DOHH2 (cell line): Measurements from ENCODE around the gene LRMDA.

Source experiments
- H3F3A ChIP-seq: fragments of 200-600 bp; sonication (generic), shearing (Covaris generic); 2 replicates; pipeline ENCODE4 v1.6.0; 2016; ENCODE audit warnings: antibody characterized with exemption, mild to moderate bottlenecking; ENCODE audit not compliant: control insufficient read depth, insufficient read depth
- H3K27ac ChIP-seq: fragments of 200-600 bp; sonication (generic); 2 replicates; pipeline ENCODE4 v1.5.1; 2014; ENCODE audit warnings: low read depth, mild to moderate bottlenecking, low read length, moderate library complexity
- H3K27me3 ChIP-seq: fragments of 200-600 bp; sonication (generic); 2 replicates; pipeline ENCODE4 v1.6.1; 2014; ENCODE audit warnings: mild to moderate bottlenecking, low read length, mixed read lengths; ENCODE audit not compliant: control insufficient read depth
- H3K36me3 ChIP-seq: fragments of 200-600 bp; sonication (generic); 2 replicates; pipeline ENCODE4 v1.6.1; 2014; ENCODE audit warnings: mild to moderate bottlenecking, low read length, moderate library complexity, mixed read lengths; ENCODE audit not compliant: control insufficient read depth
- H3K4me1 ChIP-seq: fragments of 200-600 bp; sonication (generic); 2 replicates; pipeline ENCODE4 v1.6.1; 2014; ENCODE audit warnings: mild to moderate bottlenecking, low read length, mixed read lengths; ENCODE audit not compliant: control insufficient read depth
- H3K4me2 ChIP-seq: fragments of 200-600 bp; sonication (generic); 2 replicates; pipeline ENCODE4 v1.6.0; 2014; ENCODE audit warnings: mild to moderate bottlenecking, low read length, moderate library complexity
- H3K4me3 ChIP-seq: fragments of 200-600 bp; sonication (generic); 2 replicates; pipeline ENCODE4 v1.5.1; 2014; ENCODE audit warnings: mild to moderate bottlenecking, low read length, mixed read lengths
- H3K79me2 ChIP-seq: fragments of 200-600 bp; sonication (generic); 2 replicates; pipeline ENCODE4 v1.6.1; 2014; ENCODE audit warnings: mild to moderate bottlenecking, low read length, mixed read lengths; ENCODE audit not compliant: control insufficient read depth
- H3K9me2 ChIP-seq: fragments of 200-600 bp; sonication (generic); replicated peaks from 2 replicates; pipeline ENCODE4 v1.6.1; 2014; ENCODE audit warnings: mild to moderate bottlenecking, low read length, mixed read lengths; ENCODE audit not compliant: control insufficient read depth
- H3K9me3 ChIP-seq: fragments of 200-600 bp; sonication (generic); 2 replicates; pipeline ENCODE4 v1.6.1; 2014; ENCODE audit warnings: antibody characterized with exemption, low read length, mixed read lengths; ENCODE audit not compliant: control insufficient read depth, insufficient read depth
- H4K20me1 ChIP-seq: fragments of 200-600 bp; sonication (generic); 2 replicates; pipeline ENCODE4 v1.6.0; 2014; ENCODE audit warnings: low read depth, mild to moderate bottlenecking, antibody characterized with exemption, low read length, moderate library complexity; ENCODE audit not compliant: control insufficient read depth, insufficient read depth
- CTCF ChIP-seq: fragments of 200-600 bp; sonication (generic); IDR thresholded peaks from one replicate; pipeline ENCODE4 v1.5.1; 2014; ENCODE audit warnings: antibody characterized with exemption, mild to moderate bottlenecking, low read depth, low read length; ENCODE audit not compliant: poor library complexity, severe bottlenecking
- EZH2phosphoT487 ChIP-seq: fragments of 200-600 bp; sonication (generic); IDR thresholded peaks from 2 replicates; pipeline ENCODE4 v1.6.1; 2017; ENCODE audit warnings: borderline replicate concordance, mild to moderate bottlenecking, antibody characterized with exemption, low read length, moderate library complexity, mixed read lengths

Gene LRMDA

DNA sequence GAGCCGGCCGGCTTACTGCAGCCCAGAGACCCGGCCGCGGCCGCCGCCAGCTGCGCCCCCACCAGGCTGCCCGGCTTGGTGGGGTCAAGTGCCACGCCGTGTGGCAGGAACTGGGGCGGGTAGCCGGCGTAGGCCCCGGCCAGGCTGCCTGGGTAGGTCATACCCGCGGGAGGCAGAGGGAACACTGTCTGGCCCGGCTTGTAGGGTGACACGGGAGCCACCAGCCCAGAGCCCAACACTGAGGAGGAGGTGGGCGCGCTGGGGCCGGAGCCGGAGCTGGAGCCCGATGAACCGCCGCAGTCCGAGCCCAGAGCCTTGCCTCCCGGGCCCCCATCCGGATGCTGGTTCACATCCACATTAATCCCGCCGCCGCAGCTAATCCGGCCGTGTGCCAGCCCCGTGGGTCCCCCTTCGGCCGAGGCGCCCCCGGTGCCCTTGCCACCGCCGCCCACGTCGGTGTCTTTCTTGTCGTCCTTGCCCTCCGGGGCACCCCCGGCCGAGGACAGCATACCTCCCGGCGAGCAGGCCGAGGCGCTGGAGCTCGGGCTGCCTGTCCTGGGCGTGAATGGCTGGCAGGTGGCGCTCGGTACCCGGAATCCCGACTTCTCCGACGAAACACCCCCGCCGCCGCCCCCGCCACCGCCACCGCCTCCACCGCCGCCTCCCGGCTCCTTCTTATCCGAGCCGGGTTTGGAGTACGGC lies 31.8 kb upstream of the LRMDA start:
- no peak overlapping the region for H3K4me2 ChIP-seq
- H3K36me3 ChIP-seq: no peaks in the 10 kb centered on the region
- no peak overlapping the region for H3K4me3 ChIP-seq
- H4K20me1 ChIP-seq: no peaks in the 10 kb centered on the region
- no peaks in the 10 kb centered on the region for H3F3A ChIP-seq
- TF ChIP-seq CTCF: no peak
- H3K27ac ChIP-seq: no peak overlapping the region
- no peaks in the 10 kb centered on the region for H3K79me2 ChIP-seq
- H3K9me2 ChIP-seq: no peaks in the 10 kb centered on the region
- no peaks in the 10 kb centered on the region for H3K4me1 ChIP-seq
- H3K27me3 ChIP-seq: no peaks in the 10 kb centered on the region
- H3K9me3 ChIP-seq: peaks cover 25% of the 10 kb centered on the region; the same call in 1 of the 2 replicates

- H3K27ac ChIP-seq: no peak overlapping the region
- no peaks in the 10 kb centered on the region for H3K79me2 ChIP-seq
- no peak overlapping the region for H3K4me2 ChIP-seq
- TF ChIP-seq CTCF (no peak), EZH2phosphoT487 (no peak)
- H4K20me1 ChIP-seq: no peaks in the 10 kb centered on the region
- H3K4me3 ChIP-seq: no peak overlapping the region
- H3K36me3 ChIP-seq: no peaks in the 10 kb centered on the region
- H3K9me3 ChIP-seq: peaks cover 25% of the 10 kb centered on the region; the same call in 1 of the 2 replicates
- H3K4me1 ChIP-seq: no peaks in the 10 kb centered on the region
- H3K9me2 ChIP-seq: no peaks in the 10 kb centered on the region
- H3F3A ChIP-seq: no peaks in the 10 kb centered on the region
- H3K27me3 ChIP-seq: no peaks in the 10 kb centered on the region
Observed at GRCh38 chr10:75400163-75400770, 31.2 kb upstream of the LRMDA start.

GRCh38 chr10:75400771-75401568 lies 30.5 kb upstream of the LRMDA start:
- no peak overlapping the region for H3K4me2 ChIP-seq
- H3K4me3 ChIP-seq: no peak overlapping the region
- H3K27ac ChIP-seq: no peak overlapping the region
- H3F3A ChIP-seq: no peaks in the 10 kb centered on the region
- no peaks in the 10 kb centered on the region for H3K27me3 ChIP-seq
- no peaks in the 10 kb centered on the region for H3K4me1 ChIP-seq
- H3K36me3 ChIP-seq: no peaks in the 10 kb centered on the region
- H3K9me3 ChIP-seq: peaks cover 24% of the 10 kb centered on the region; the same call in 1 of the 2 replicates
- no peaks in the 10 kb centered on the region for H3K79me2 ChIP-seq
- TF ChIP-seq CTCF (no peak), EZH2phosphoT487 (no peak)
- H3K9me2 ChIP-seq: no peaks in the 10 kb centered on the region
- H4K20me1 ChIP-seq: no peaks in the 10 kb centered on the region
